ENCODE data around the gene MME. TPM values are rescaled to one million over a fixed set of nuclear protein-coding genes. Genes with fewer than 3 reads are reported as not detected.

MME gene
- total and polyA plus RNA-seq, 2 of the 8 experiments (the other 6 are each of a cell fraction or from before 2014, with no cell fraction given), result 5.0 to 39.6 TPM

DNA sequence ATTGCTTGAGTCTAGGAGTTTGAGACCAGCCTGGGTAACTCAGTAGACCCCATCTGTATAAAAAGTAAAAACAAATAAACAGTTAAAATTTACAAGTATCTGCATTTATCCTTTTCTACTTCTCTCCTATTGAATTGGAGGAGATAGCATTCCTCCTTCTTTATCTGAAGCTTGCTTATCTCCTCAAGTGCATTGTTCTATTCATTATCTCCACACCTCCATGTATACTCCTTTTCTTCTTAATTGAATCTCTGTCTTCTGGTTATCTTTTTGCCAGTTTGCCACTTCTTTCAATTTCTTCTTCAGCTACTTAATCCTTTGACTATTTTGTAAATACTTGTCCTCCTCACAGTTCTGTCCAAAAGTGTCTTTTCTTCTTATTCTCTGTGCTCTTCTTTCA, 124.7 kb downstream of the MME start:
- Histone ChIP-seq H2BK120ac (replicated peaks; ENCODE audit: low read depth, low read length) (no peak overlapping the region), H4K20me1 (replicated peaks in 1 of 2; ENCODE audit: control insufficient read depth in 1 of 2, insufficient read depth in 2 of 2, low read length in 2 of 2) (no peaks in the 10 kb centered on the region), H3K9me3 (ENCODE audit: insufficient read depth in 2 of 2, low read depth in 1 of 2, low read length in 1 of 2) (no peaks in the 10 kb centered on the region), H2BK15ac (ENCODE audit: low read length) (no peak overlapping the region), H3K23me2 (ENCODE audit: low read depth, low read length) (no peaks in the 10 kb centered on the region; the same call in 1 of the 2 replicates), H4K8ac (ENCODE audit: extremely low read depth, insufficient read depth, low read length) (no peak overlapping the region), H4K5ac (ENCODE audit: insufficient read length, low read depth, low read length) (no peak overlapping the region), H3K4me3 (ENCODE audit: extremely low read depth in 1 of 4, insufficient read depth in 2 of 4, low read depth in 3 of 4, low read length in 4 of 4) (no peak overlapping the region), H3K79me2 (ENCODE audit: control insufficient read depth in 1 of 2, insufficient read depth in 2 of 2, low read length in 2 of 2) (no peaks in the 10 kb centered on the region), H3K4me1 (replicated peaks in 1 of 4; ENCODE audit: control insufficient read depth in 3 of 4, insufficient read depth in 4 of 4, low read length in 3 of 4) (no peaks in the 10 kb centered on the region), H3K27me3 (replicated peaks in 1 of 4; ENCODE audit: control insufficient read depth in 3 of 4, extremely low read depth in 1 of 4, insufficient read depth in 3 of 4, low read length in 3 of 4) (no peaks in the 10 kb centered on the region), H4K91ac (replicated peaks; ENCODE audit: insufficient read length, low read length) (no peak overlapping the region), H3K36me3 (ENCODE audit: control insufficient read depth in 2 of 4, insufficient read depth in 4 of 4, low read length in 3 of 4) (no peaks in the 10 kb centered on the region), H3K4me2 (ENCODE audit: insufficient read depth in 1 of 2, low read depth in 2 of 2, low read length in 2 of 2) (no peak overlapping the region), H2BK12ac (ENCODE audit: low read depth, low read length) (no peak overlapping the region), H3K9ac (replicated peaks in 1 of 4; ENCODE audit: extremely low read depth in 1 of 4, low read depth in 3 of 4, low read length in 3 of 4) (no peak overlapping the region), H2AK5ac (ENCODE audit: low read depth, low read length) (no peak overlapping the region), H2BK20ac (ENCODE audit: low read length) (no peak overlapping the region), H3K23ac (ENCODE audit: insufficient read length) (no peak overlapping the region), H2AFZ (ENCODE audit: low read length) (no peak overlapping the region), H3K56ac (replicated peaks; ENCODE audit: insufficient read length, low read depth, low read length) (no peak overlapping the region), H3K14ac (ENCODE audit: insufficient read length) (no peak overlapping the region), H2BK5ac (ENCODE audit: low read depth, low read length) (no peak overlapping the region), H3K27ac (ENCODE audit: low read depth, low read length) (no peak overlapping the region), H3K79me1 (ENCODE audit: low read depth, low read length) (no peaks in the 10 kb centered on the region), H3K4ac (replicated peaks; ENCODE audit: insufficient read length, low read depth, low read length) (no peak overlapping the region), H3K18ac (ENCODE audit: extremely low read depth, low read length) (no peak overlapping the region)
- no peak for DNase-seq (ENCODE audit: low read depth in 1 of 2, low spot score in 2 of 2)
- ChIA-PET CTCF (ENCODE audit: partially characterized antibody) (interaction anchor here (0.6 to 1.0 kb wide), 2 partner anchors 12 to 398 kb away, joined by 3 to 4 read pairs; no protein-coding TSS in a partner anchor), POLR2A (ENCODE audit: partially characterized antibody) (no interaction called here)
- TF ChIP-seq JUND (IDR thresholded peaks at IDR 0.05; ENCODE audit: low read length) (no peak), TBP (IDR thresholded peaks at IDR 0.05; ENCODE audit: low read depth, low read length) (no peak)
- FAIRE-seq, result no peak

Measured in H1 (cell line).